Fibroblast of the aortic adventitia (primary cell): ENCODE data around the gene PRAMEF1. TPM values are rescaled to one million over a fixed set of nuclear protein-coding genes. Genes with fewer than 3 reads are reported as not detected.
"Not testable (repeated sequence)": the region's sequence is repeated elsewhere in the genome, so short reads cannot be mapped to it uniquely, and the experiment has no call there.

Experiments used
- DNase-seq: peaks from one replicate; pipeline ENCODE4 v3.0.0-alpha.2; 2010; ENCODE audit warnings: low read depth
- H3K4me3 ChIP-seq: 2 replicates; pipeline ENCODE4 v1.5.1; 2011; ENCODE audit warnings: low read depth, mild to moderate bottlenecking, control low read depth, low read length, moderate library complexity
- CTCF ChIP-seq: IDR thresholded peaks from 2 replicates; pipeline ENCODE4 v1.5.1; 2011; ENCODE audit warnings: mild to moderate bottlenecking, low read length, control low read depth, inconsistent platforms; ENCODE audit not compliant: insufficient read depth
- total RNA-seq: library from RNA; depleted of rRNA; stranded (reverse); fragments of >200 nt; gene quantifications from 2 replicates; pipeline ENCODE4 v1.2.3, GENCODE V29; 2012; ENCODE audit warnings: low replicate concordance

Gene PRAMEF1
- not detected in 2 replicates for total RNA-seq

DNA sequence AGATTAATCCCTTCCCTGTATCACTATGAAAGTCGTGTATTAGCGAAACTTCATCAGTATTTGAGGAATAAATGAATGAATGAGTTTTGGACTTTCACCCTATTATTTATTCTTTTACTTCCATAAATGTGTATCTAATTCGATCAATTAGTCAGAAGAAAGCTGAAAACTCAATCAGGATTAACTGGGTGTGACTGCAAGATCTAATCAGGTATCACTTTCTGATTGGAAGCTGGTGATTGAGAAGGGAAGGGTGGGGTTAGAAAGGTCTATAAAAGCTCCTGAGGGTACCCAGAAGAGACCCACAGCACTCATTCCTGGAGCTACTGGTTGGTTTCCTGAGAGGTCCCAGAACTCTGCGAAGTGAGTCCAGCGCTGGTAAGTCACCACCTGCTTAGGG, at the start of gene PRAMEF1:
PRAMEF1 (plus strand) TSS at position 301 of the 400 bp plus-strand sequence. CDS start 1,831 bp downstream, outside the sequence.
- H3K4me3 ChIP-seq, DNase-seq: not testable (repeated sequence)

- H3K4me3 ChIP-seq: no peak overlapping the region
- no peak for DNase-seq
- no peak for TF ChIP-seq CTCF
Observed at GRCh38 chr1:12741946-12742345, 49.3 kb upstream of the PRAMEF1 start.

- TF ChIP-seq CTCF: no peak
- peak; percentile 72 for DNase-seq
- H3K4me3 ChIP-seq: no peak overlapping the region
Observed at GRCh38 chr1:12745126-12745991, 45.8 kb upstream of the PRAMEF1 start.

DNA sequence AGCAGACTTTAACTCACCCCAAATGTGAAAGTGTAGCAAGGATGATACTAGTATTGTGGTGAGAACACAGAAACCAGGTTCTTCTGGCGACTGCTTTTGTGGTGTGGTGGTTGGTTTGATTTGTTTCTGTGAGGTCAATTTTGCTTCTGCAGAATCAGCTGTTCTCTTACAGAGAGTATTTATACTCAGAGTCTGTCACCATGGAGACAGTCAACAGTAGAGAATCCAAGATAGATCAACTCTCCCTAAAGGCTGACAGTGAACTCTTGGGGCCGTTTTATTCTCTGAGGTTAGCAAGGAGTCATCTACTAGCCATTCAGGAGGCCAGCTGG, 45.2 kb upstream of the PRAMEF1 start, which contains the start of gene CFAP107:
CFAP107 (plus strand) TSS at position 209 of the 332 bp plus-strand sequence. CDS start 231 bp downstream, outside the sequence.
- no peak for TF ChIP-seq CTCF
- no peak within 1 kb of the TSS for H3K4me3 ChIP-seq
- peak; percentile 25 for DNase-seq

GRCh38 chr1:12748778-12749355, 42.3 kb upstream of the PRAMEF1 start:
- no peak for TF ChIP-seq CTCF
- no peak for DNase-seq
- no peak overlapping the region for H3K4me3 ChIP-seq

DNA sequence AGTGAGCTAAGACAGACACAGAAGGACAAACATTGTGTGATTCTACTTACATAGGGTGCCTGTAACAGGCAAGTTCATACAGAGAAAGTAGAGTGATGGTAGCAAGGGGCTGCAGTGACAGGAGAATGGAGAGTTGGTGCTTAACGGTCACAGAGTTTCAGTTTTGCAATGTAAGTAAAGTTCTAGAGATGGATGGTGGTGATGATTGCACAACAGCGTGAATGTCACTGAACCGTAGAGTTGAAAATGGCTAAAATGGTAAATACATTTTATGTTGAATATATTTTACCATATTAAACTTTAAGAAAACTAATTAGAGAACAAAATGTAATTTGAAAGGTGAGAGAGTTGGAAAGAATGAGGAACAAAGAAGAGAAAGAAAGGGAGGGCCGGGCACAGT, 36.5 kb upstream of the PRAMEF1 start:
- TF ChIP-seq CTCF: no peak
- DNase-seq: no peak
- H3K4me3 ChIP-seq: no peak overlapping the region

GRCh38 chr1:12756273-12756672, 34.9 kb upstream of the PRAMEF1 start:
- TF ChIP-seq CTCF: no peak
- no peak overlapping the region for H3K4me3 ChIP-seq
- DNase-seq: no peak
